Stomach (tissue), 9 donors: Measurements from ENCODE around the gene KCNQ1. TPM values are rescaled to one million over a fixed set of nuclear protein-coding genes. Genes with fewer than 3 reads are reported as not detected.

ENCODE experiments used
- DNase-seq, 2 donors: peaks; one replicate each; pipeline versions ENCODE4 v3.0.0 to v3.0.0-alpha.2; 2013 to 2019
- H3K27ac ChIP-seq, 5 donors: fragments of 200-600 bp in 4 of 5; sonication (generic) in 4 of 5; one replicate each; pipeline ENCODE4 v1.5.1; 2013 to 2019; ENCODE audit warnings: mild to moderate bottlenecking in 1 of 5, moderate library complexity in 1 of 5
- H3K27me3 ChIP-seq, 3 donors: fragments of 200-600 bp; sonication (generic); one replicate each; pipeline ENCODE4 v1.5.1; 2017 to 2019; ENCODE audit warnings: mixed run types in 1 of 3
- H3K36me3 ChIP-seq, 4 donors: fragments of 200-600 bp; sonication (generic); 1 replicate in 3 of 4; 2 replicates in 1 of 4; pipeline ENCODE4 v1.5.1; 2016 to 2019
- H3K4me1 ChIP-seq, 4 donors: fragments of 200-600 bp; sonication (generic); one replicate each; pipeline ENCODE4 v1.5.1; 2016 to 2019
- H3K4me3 ChIP-seq, 4 donors: fragments of 200-600 bp; sonication (generic) in 3 of 4; one replicate each; pipeline ENCODE4 v1.5.1; 2016 to 2019; ENCODE audit warnings: mild to moderate bottlenecking in 1 of 4
- H3K9me3 ChIP-seq, 4 donors: fragments of 200-600 bp; sonication (generic); one replicate each; pipeline ENCODE4 v1.5.1; 2016 to 2019
- EP300 ChIP-seq: sonication (generic); formaldehyde crosslinking; IDR thresholded peaks from one replicate; pipeline ENCODE4 v1.6.1; 2017; ENCODE audit warnings: antibody characterized with exemption
- POLR2A ChIP-seq, 4 donors: fragments of 450-650 bp; IDR thresholded peaks; one replicate each; pipeline ENCODE4 v1.6.1; 2016; ENCODE audit warnings: antibody characterized with exemption in 4 of 4, control low read depth in 2 of 4, mild to moderate bottlenecking in 1 of 4, moderate library complexity in 1 of 4
- POLR2AphosphoS5 ChIP-seq, 3 donors: sonication (generic); formaldehyde crosslinking; IDR thresholded peaks; one replicate each; pipeline ENCODE4 v1.6.1; 2016; ENCODE audit warnings: antibody characterized with exemption in 3 of 3
- WGBS, 5 donors: extraction: QIAGEN DNeasy Blood & Tissue Kit in 3 of 5; methylation state at CpG; one replicate each; pipeline versions ENCODE4 v1.1.5 to v1.1.7; 2013 to 2018; 5-methylcytosine and 5-hydroxymethylcytosine counted together
- intact Hi-C: fragments of 100-400 bp; cut with DNase I; formaldehyde crosslinking; loops from one replicate; pipeline ENCODE4 v1.15.1; 2023; ENCODE audit warnings: low total_unique reads
- polyA plus RNA-seq, 3 donors: library from polyadenylated mRNA; stranded (reverse); fragments of 200-250 nt; gene quantifications; one replicate each; pipeline ENCODE4 v1.2.3, GENCODE V29; 2013
- total RNA-seq, 5 donors: library from RNA; depleted of rRNA; stranded (reverse); fragments of >200 nt; gene quantifications; one replicate each; pipeline versions ENCODE4 v1.1.0 to v1.2.3, GENCODE V29; 2014 to 2016
- TF ChIP-seq, protein P1 (sequence below), 7 experiments: fragments of 450-650 bp in 4 of 7; fragments of 200-600 bp in 3 of 7; sonication (generic) in 3 of 7; IDR thresholded peaks; one replicate each; pipeline ENCODE4 v1.5.1; 2016 to 2019; ENCODE audit warnings: antibody characterized with exemption in 7 of 7, control low read depth in 2 of 7, mild to moderate bottlenecking in 1 of 7
- donor health status: healthy with polysubstance abuse.
- donor health status: Bipolar disorder and iron deficiency.
- donor health status: healthy.

The KCNQ1 gene
- total and polyA plus RNA-seq, 8 donors = 12.1 to 155 (median 49.0) TPM

DNA sequence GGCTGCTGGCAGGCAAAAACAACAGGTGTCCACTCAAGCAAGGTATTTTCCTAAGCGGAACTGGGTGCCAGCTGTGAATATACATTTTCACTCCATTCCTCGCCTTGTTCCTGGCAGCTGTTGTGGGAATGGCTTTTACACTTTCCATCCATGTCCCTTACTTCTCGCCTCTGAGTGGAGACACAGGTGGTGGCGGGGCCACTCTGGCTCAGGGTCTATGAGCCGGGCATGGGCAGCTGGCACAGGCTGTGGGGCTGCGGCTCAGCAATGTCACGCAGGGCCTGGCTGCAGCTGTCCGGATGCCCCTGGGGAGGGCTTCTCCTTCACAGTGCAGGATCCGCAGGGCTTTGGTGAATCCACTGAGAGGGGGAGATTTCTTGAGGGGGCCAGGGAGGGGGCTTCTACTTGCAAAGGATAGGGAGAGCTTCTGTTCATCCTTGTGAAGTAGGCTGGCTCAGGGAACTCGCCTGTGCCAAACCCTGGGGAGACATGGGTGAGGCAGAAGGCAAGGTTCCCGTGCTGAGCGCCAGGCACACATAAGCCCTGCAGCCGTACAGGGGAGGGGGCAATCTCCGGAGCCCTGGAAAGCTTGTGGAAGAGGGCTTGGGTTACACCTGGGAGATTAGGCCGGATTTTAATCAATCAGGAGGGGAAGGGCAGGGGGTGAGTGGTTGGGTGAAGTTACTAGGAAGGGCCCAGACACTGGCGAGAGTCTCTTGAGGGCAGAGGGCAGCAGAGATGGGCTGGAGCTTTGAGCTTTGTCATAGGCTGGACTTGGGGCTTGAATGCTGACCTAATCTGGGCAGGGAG lies 209.3 kb downstream of the KCNQ1 start:
- Histone ChIP-seq H3K27me3 (no peaks in the 10 kb centered on the region), H3K4me1 (peaks cover 0 to 5% (median 0%) of the 10 kb centered on the region in 4 donors), H3K27ac (no peak overlapping the region), H3K9me3 (peaks cover 7 to 84% (median 43%) of the 10 kb centered on the region in 4 donors), H3K36me3 (peaks cover 0 to 5% (median 0%) of the 10 kb centered on the region in 4 donors), H3K4me3 (no peak overlapping the region)
- intact Hi-C loops = loop anchor here (10.0 kb wide), 1 partner anchor 49 kb away; no protein-coding TSS in a partner anchor
- TF ChIP-seq POLR2A (IDR thresholded peaks at IDR 0.05) (no peak), POLR2AphosphoS5 (IDR thresholded peaks at IDR 0.05) (no peak), EP300 (no peak)
- TF ChIP-seq, protein P1, sequence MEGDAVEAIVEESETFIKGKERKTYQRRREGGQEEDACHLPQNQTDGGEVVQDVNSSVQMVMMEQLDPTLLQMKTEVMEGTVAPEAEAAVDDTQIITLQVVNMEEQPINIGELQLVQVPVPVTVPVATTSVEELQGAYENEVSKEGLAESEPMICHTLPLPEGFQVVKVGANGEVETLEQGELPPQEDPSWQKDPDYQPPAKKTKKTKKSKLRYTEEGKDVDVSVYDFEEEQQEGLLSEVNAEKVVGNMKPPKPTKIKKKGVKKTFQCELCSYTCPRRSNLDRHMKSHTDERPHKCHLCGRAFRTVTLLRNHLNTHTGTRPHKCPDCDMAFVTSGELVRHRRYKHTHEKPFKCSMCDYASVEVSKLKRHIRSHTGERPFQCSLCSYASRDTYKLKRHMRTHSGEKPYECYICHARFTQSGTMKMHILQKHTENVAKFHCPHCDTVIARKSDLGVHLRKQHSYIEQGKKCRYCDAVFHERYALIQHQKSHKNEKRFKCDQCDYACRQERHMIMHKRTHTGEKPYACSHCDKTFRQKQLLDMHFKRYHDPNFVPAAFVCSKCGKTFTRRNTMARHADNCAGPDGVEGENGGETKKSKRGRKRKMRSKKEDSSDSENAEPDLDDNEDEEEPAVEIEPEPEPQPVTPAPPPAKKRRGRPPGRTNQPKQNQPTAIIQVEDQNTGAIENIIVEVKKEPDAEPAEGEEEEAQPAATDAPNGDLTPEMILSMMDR (IDR thresholded peaks at IDR 0.05) = no peak
- no peak for DNase-seq
- WGBS, 5 donors = 88 to 94% (median 93%) methylated on average over 14 to 16 of the region's 16 CpGs

DNA sequence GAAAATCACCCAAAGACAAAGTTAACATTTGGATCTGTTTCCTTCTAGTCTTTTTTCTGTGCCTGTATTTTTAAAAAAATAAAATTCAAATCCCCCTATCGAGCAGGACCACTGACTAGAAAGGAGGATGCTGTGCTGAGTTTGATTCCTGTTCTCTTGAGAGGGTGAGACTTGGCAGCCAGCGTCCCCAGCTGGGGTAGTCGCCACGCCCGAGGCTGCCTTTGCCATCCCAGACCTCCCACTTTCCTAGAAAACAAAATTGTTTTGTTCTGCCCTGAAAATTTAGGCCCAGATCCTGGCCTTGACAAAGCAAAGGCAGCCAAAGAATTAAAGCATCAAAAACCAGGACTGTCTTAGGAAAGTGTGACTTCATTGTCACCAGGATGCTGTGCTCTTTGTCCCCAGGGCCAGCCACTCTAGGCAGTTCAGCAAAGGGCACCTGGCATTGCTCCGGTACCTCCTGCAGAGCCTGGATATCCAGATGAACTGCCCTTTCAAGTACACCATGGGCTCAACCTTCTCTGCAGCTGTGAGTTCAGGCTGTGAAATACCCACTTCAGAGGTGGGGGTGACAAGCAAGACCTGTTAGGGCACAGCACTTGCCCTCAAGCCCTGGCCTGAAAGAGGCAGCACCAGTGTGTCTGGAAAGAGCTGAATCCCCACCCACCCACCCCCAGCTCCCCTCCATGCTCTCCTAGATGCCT lies 210.4 kb downstream of the KCNQ1 start:
- H3K9me3 ChIP-seq = peaks cover 0 to 84% (median 35%) of the 10 kb centered on the region in 4 donors
- no peaks in the 10 kb centered on the region for H3K27me3 ChIP-seq
- intact Hi-C loops = loop anchor here (10.0 kb wide), 1 partner anchor 50 kb away; no protein-coding TSS in a partner anchor
- no peak overlapping the region for H3K27ac ChIP-seq
- no peak for TF ChIP-seq EP300
- TF ChIP-seq POLR2A (IDR thresholded peaks at IDR 0.05) = no peak
- TF ChIP-seq, protein P1 (IDR thresholded peaks at IDR 0.05) = no peak
- no peak for TF ChIP-seq POLR2AphosphoS5 (IDR thresholded peaks at IDR 0.05)
- no peak for DNase-seq
- H3K4me3 ChIP-seq = no peak overlapping the region
- H3K36me3 ChIP-seq = peaks cover 0 to 5% (median 0%) of the 10 kb centered on the region in 4 donors
- H3K4me1 ChIP-seq = peaks cover 0 to 5% (median 0%) of the 10 kb centered on the region in 4 donors
- 86 to 94% (median 93%) methylated on average over 6 of the region's 6 CpGs for WGBS, 5 donors

GRCh38 chr11:2655834-2656622 lies 211.2 kb downstream of the KCNQ1 start:
- H3K4me1 ChIP-seq = peaks cover 0 to 5% (median 0%) of the 10 kb centered on the region in 4 donors
- TF ChIP-seq, protein P1 (IDR thresholded peaks at IDR 0.05) = no peak
- TF ChIP-seq POLR2AphosphoS5 (IDR thresholded peaks at IDR 0.05) (no peak), EP300 (no peak), POLR2A (IDR thresholded peaks at IDR 0.05) (no peak)
- 57 to 65% (median 64%) methylated on average over 6 of the region's 6 CpGs for WGBS, 5 donors
- peaks cover 0 to 10% (median 0%) of the 10 kb centered on the region in 4 donors for H3K36me3 ChIP-seq
- H3K4me3 ChIP-seq = no peak overlapping the region
- intact Hi-C loops = loop anchor here (10.0 kb wide), 1 partner anchor 51 kb away; no protein-coding TSS in a partner anchor
- H3K9me3 ChIP-seq = peaks cover 0 to 84% (median 31%) of the 10 kb centered on the region in 4 donors
- no peaks in the 10 kb centered on the region for H3K27me3 ChIP-seq
- no peak overlapping the region for H3K27ac ChIP-seq
- no peak for DNase-seq

GRCh38 chr11:2656859-2657258 lies 212.1 kb downstream of the KCNQ1 start:
- Histone ChIP-seq H3K9me3 (peaks cover 0 to 84% (median 31%) of the 10 kb centered on the region in 4 donors), H3K27ac (no peak overlapping the region), H3K27me3 (no peaks in the 10 kb centered on the region), H3K4me1 (peaks cover 0 to 5% (median 0%) of the 10 kb centered on the region in 4 donors), H3K4me3 (no peak overlapping the region), H3K36me3 (peaks cover 0 to 13% (median 2%) of the 10 kb centered on the region in 4 donors)
- 77 to 89% (median 81%) methylated on average over 1 of the region's 1 CpG for WGBS, 5 donors
- TF ChIP-seq POLR2A (IDR thresholded peaks at IDR 0.05) (no peak), POLR2AphosphoS5 (IDR thresholded peaks at IDR 0.05) (no peak), EP300 (no peak)
- TF ChIP-seq, protein P1 (IDR thresholded peaks at IDR 0.05) = no peak
- DNase-seq = no peak
- intact Hi-C loops = loop anchor here (10.0 kb wide), 1 partner anchor 52 kb away; no protein-coding TSS in a partner anchor
